OCI-LY3 (cell line): Measurements from ENCODE around the gene RCE1.

Experiments
- EZH2phosphoT487 ChIP-seq: fragments of 200-600 bp; shearing (Covaris generic); IDR thresholded peaks from 2 replicates; pipeline ENCODE4 v1.6.1; 2018; ENCODE audit warnings: antibody characterized with exemption, mixed run types, low read depth
- TF ChIP-seq, protein P1 (sequence below): fragments of 200-600, 300-600 bp; sonication (generic); IDR thresholded peaks from 2 replicates; pipeline ENCODE4 v1.5.1; 2014; ENCODE audit warnings: antibody characterized with exemption, low read length, low read depth

DNA sequence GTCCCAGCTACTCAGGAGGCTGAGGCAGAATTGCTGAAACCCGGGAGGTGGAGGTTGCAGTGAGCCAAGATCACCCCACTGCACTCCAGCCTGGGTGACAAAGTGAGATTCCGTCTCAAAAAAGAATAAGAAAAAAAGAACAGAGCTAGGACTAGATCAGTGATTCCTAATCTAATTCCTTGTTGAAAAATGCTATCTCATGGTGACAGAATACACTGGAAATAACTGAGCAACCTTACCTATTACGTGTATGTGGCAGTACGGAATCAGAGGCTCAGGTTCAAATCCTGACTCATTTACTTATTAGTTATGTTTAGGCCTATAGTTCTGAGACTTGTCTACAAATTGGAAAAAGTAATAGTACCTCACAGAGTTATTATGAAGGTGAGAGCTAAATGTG, 19.5 kb upstream of the RCE1 start:
- TF ChIP-seq, protein P1, sequence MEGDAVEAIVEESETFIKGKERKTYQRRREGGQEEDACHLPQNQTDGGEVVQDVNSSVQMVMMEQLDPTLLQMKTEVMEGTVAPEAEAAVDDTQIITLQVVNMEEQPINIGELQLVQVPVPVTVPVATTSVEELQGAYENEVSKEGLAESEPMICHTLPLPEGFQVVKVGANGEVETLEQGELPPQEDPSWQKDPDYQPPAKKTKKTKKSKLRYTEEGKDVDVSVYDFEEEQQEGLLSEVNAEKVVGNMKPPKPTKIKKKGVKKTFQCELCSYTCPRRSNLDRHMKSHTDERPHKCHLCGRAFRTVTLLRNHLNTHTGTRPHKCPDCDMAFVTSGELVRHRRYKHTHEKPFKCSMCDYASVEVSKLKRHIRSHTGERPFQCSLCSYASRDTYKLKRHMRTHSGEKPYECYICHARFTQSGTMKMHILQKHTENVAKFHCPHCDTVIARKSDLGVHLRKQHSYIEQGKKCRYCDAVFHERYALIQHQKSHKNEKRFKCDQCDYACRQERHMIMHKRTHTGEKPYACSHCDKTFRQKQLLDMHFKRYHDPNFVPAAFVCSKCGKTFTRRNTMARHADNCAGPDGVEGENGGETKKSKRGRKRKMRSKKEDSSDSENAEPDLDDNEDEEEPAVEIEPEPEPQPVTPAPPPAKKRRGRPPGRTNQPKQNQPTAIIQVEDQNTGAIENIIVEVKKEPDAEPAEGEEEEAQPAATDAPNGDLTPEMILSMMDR = no peak
- TF ChIP-seq EZH2phosphoT487 = no peak
